ENCODE results near the gene PGM2.

The PGM2 gene

DNA sequence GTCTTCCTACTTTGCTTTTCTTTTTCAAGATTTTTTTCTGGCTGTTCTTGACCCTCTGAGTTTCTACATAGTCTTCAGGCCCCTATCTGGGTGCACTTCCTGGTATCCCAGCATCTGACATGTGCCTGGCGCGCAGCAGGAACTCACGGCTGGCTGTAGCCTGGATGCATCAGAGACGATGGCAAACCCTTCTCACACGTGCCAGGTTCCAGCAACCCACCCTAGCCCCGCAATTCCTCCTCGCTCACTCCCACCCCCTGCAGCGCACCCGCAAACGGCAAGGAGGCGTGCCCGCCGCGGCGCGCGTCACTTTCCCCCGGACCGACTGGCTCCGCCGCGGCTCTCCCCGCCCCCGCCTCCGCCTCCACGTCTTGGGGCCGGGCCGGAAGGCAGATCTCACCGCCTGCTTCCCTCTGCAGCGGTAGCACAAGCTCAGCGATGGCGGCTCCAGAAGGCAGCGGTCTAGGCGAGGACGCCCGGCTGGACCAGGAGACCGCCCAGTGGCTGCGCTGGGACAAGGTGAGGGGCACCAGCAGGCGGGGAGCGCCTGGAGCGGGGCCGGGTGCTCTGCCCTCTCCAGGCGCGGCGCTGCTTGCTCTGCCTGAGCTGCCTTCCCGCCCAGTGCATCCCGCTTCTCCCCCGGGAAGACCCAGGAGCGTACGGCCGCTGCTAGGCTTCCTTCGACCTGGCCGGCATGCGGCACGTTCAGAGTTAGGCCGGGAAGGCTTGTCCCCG is at the start of gene PGM2:
PGM2 (plus strand) TSS at position 392 of the 735 bp plus-strand sequence; CDS start at position 439, 47 bp downstream.
- no peak for TF ChIP-seq CTCF (IDR thresholded peaks at IDR 0.05)

DNA sequence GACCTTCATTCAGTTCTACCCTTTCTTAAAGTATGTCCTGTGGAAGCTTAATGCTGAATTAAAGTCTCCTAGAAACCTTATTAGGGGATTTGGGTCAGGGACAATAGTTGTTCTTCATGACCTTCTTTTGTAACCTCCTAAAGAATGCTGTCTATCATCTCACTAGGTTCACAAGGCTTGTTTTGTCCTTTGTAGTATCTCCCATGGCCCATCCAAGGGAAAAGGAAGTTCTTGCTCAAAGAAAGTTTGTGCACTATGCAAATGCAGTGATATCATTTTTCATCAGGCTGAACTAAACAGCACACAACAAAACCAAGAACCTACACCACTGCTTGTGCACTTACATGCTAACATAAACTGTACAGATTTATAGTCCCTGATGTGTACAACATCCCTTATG is 46.6 kb upstream of the PGM2 start:
- no peak for TF ChIP-seq CTCF (IDR thresholded peaks at IDR 0.05)

DNA sequence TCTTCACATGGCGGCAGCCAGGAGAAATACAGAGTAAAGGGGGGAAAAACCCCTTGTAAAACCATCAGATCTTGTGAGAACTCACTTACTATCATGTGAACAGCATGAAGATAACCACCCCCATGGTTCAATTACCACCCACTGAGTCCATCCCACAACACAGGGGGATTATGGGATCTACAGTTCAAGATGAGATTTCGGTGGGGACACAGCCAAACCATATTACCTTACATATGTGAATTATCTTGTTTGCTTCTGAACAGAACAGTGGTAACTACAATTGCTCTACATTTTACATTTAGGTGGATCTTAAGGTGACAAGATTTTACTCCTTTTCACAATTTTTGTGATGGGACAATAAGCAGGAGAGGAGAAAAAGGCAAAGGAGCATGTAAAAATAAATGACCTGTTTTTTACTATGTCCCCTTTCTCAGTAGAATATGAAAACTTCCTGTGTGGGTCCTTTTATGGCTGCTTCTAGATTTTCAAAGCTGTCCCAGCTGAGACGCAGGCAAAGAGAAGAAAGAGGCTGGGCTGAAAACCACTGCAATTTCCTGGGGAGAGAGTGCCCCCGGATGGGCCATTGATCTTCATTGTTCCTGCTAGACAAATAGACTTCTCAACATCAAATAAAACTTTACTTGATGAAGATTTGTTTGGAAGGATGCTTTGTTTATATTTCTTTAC is 45.9 kb upstream of the PGM2 start:
- peak; percentile 51; the same call in 1 of the 2 replicates for TF ChIP-seq CTCF (IDR thresholded peaks at IDR 0.05)

- no peak for TF ChIP-seq CTCF (IDR thresholded peaks at IDR 0.05)
These were observed 45.4 kb upstream of the PGM2 start for GRCh38 chr4:37781131-37781455.

DNA sequence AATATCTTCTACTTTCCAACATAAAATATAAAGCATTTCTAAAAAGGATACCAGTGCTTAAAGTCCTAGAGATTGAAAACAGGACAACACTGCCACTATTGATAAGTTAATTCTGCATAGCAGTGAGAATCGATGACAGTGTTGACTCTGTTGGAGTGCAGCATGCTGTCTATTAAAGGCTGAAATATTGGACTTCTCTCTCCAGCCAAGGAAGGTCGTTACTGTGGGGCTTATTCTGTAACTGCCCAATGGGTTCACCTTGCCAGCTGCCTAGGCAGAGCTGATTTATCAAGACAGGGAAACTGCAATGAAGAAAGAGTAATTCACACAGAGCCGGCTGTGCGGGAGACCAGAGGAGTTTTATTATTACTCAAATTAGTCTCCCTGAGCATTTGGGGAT is 37.7 kb upstream of the PGM2 start:
- no peak for TF ChIP-seq CTCF (IDR thresholded peaks at IDR 0.05)

GRCh38 chr4:37792241-37792640 is 34.2 kb upstream of the PGM2 start:
- no peak for TF ChIP-seq CTCF (IDR thresholded peaks at IDR 0.05)

DNA sequence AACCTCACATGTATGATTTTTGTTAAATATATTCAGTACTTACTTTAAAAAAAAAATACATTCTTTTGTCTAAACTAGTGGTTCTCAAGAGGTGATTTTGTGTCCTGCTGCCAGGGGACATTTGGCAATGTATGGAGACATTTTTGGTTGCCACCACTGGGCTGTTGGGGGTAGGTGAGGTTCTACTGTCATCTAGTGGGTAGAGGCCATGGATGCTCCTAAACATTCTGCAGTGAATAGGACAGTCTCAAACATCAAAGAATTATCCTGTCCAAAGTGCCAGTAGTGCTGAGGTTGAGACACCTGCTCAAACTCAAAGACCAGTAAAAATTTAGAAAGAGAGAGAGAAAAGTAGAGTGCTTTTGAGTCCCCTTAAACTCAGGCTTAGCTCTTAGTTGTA is 32.9 kb upstream of the PGM2 start:
- peak; percentile 59 for TF ChIP-seq CTCF (IDR thresholded peaks at IDR 0.05)

Measured in LNCAP (cell line).